Liver (tissue), 9 donors: ENCODE measurements around the gene B3GALT5. TPM values are rescaled to one million over a fixed set of nuclear protein-coding genes. Genes with fewer than 3 reads are reported as not detected.

Experiments used
- DNase-seq: peaks from one replicate; pipeline ENCODE4 v3.0.0-alpha.2; 2017; ENCODE audit warnings: low spot score
- H3K27ac ChIP-seq, 2 donors: one replicate each; pipeline ENCODE4 v1.7.0; 2013; ENCODE audit warnings: inconsistent platforms in 2 of 2, low read length in 2 of 2, control low read depth in 1 of 2, low read depth in 1 of 2, mild to moderate bottlenecking in 1 of 2
- H3K27me3 ChIP-seq, 4 donors: one replicate each; pipeline versions ENCODE4 v1.6.1 to v1.7.0; 2013; ENCODE audit warnings: low read length in 3 of 4, inconsistent platforms in 1 of 4, mild to moderate bottlenecking in 1 of 4, moderate library complexity in 1 of 4; ENCODE audit not compliant: control insufficient read depth in 4 of 4, insufficient read depth in 4 of 4
- H3K36me3 ChIP-seq, 4 donors: one replicate each; pipeline versions ENCODE4 v1.6.1 to v1.7.0; 2013; ENCODE audit warnings: low read length in 3 of 4, mild to moderate bottlenecking in 3 of 4, low read depth in 1 of 4, moderate library complexity in 1 of 4; ENCODE audit not compliant: control insufficient read depth in 4 of 4, insufficient read depth in 3 of 4
- H3K4me1 ChIP-seq, 4 donors: one replicate each; pipeline versions ENCODE4 v1.6.1 to v1.7.0; 2013; ENCODE audit warnings: low read length in 3 of 4, mild to moderate bottlenecking in 3 of 4, moderate library complexity in 1 of 4; ENCODE audit not compliant: control insufficient read depth in 4 of 4, insufficient read depth in 4 of 4
- H3K4me3 ChIP-seq, 3 donors: one replicate each; pipeline versions ENCODE4 v1.6.1 to v1.7.0; 2013; ENCODE audit warnings: low read length in 3 of 3, control low read depth in 1 of 3, low read depth in 1 of 3, mild to moderate bottlenecking in 1 of 3
- H3K9ac ChIP-seq, 2 donors: one replicate each; pipeline ENCODE4 v1.7.0; 2013; ENCODE audit warnings: low read length in 2 of 2, mild to moderate bottlenecking in 2 of 2, moderate library complexity in 2 of 2, control low read depth in 1 of 2, low read depth in 1 of 2
- H3K9me3 ChIP-seq, 4 donors: one replicate each; pipeline versions ENCODE4 v1.6.1 to v1.7.0; 2013; ENCODE audit warnings: low read length in 3 of 4; ENCODE audit not compliant: control insufficient read depth in 4 of 4
- ATF3 ChIP-seq: IDR thresholded peaks from 2 replicates; pipeline ENCODE4 v1.6.1; 2016; ENCODE audit warnings: antibody characterized with exemption
- CTCF ChIP-seq: fragments of 150-350 bp; IDR thresholded peaks from 2 replicates; pipeline ENCODE4 v1.5.1; 2017; ENCODE audit warnings: improper control_type of control experiment, low read depth, low read length; ENCODE audit not compliant: missing input control
- EGR1 ChIP-seq, 2 donors: IDR thresholded peaks; 2 replicates each; pipeline ENCODE4 v1.6.1; 2016 to 2018; ENCODE audit warnings: antibody characterized with exemption in 2 of 2, low read depth in 2 of 2
- FOXA1 ChIP-seq: IDR thresholded peaks from 2 replicates; pipeline ENCODE4 v1.6.1; 2016; ENCODE audit warnings: antibody characterized with exemption
- FOXA2 ChIP-seq: IDR thresholded peaks from 2 replicates; pipeline ENCODE4 v1.6.1; 2016; ENCODE audit warnings: antibody characterized with exemption
- HNF4A ChIP-seq, 2 donors: conservative IDR thresholded peaks; 2 replicates each; pipeline ENCODE4 v1.6.1; 2016; ENCODE audit warnings: antibody characterized with exemption in 2 of 2, mild to moderate bottlenecking in 2 of 2
- HNF4G ChIP-seq: IDR thresholded peaks from 2 replicates; pipeline ENCODE4 v1.6.1; 2016; ENCODE audit warnings: antibody characterized with exemption
- JUND ChIP-seq, 2 donors: IDR thresholded peaks; 2 replicates each; pipeline ENCODE4 v1.6.1; 2016; ENCODE audit warnings: antibody characterized with exemption in 2 of 2
- MAX ChIP-seq: IDR thresholded peaks from 2 replicates; pipeline ENCODE4 v1.6.1; 2016; ENCODE audit warnings: antibody characterized with exemption
- NR2F2 ChIP-seq: IDR thresholded peaks from 2 replicates; pipeline ENCODE4 v1.6.1; 2016; ENCODE audit warnings: antibody characterized with exemption
- RAD21 ChIP-seq, 2 donors: IDR thresholded peaks; 2 replicates each; pipeline ENCODE4 v1.6.1; 2016; ENCODE audit warnings: antibody characterized with exemption in 2 of 2, mild to moderate bottlenecking in 2 of 2
- SP1 ChIP-seq: IDR thresholded peaks from 2 replicates; pipeline ENCODE4 v1.6.1; 2018; ENCODE audit warnings: antibody characterized with exemption, mild to moderate bottlenecking
- YY1 ChIP-seq: IDR thresholded peaks from 2 replicates; pipeline ENCODE4 v1.6.1; 2016; ENCODE audit warnings: antibody characterized with exemption, mild to moderate bottlenecking
- ZBTB33 ChIP-seq: IDR thresholded peaks from 2 replicates; pipeline ENCODE4 v1.6.1; 2016; ENCODE audit warnings: antibody characterized with exemption
- WGBS: extraction: QIAGEN DNeasy Blood & Tissue Kit; methylation state at CpG from one replicate; pipeline ENCODE4 v1.1.7; 2013; 5-methylcytosine and 5-hydroxymethylcytosine counted together
- polyA plus RNA-seq, 2 donors: library from polyadenylated mRNA; stranded (reverse) in 1 of 2; unstranded in 1 of 2; fragments of 200-250 nt in 1 of 2; fragments of >200 nt in 1 of 2; fragmentation: Nextera tagmentation in 1 of 2; extraction: Ambion mirVana in 1 of 2; gene quantifications; one replicate each; pipeline versions ENCODE4 v1.2.1 to v1.2.3, GENCODE V29; 2013 to 2015
- total RNA-seq, 2 donors: library from RNA; depleted of rRNA; stranded (reverse); fragments of >200 nt; gene quantifications; one replicate each; pipeline ENCODE4 v1.2.3, GENCODE V29; 2014
- donor health status: healthy.
- donor health status: healthy.
- donor health status: healthy.
- donor health status: healthy.
- donor health status: healthy.

The B3GALT5 gene
- total and polyA plus RNA-seq, 4 donors: 0.05 to 0.33 (median 0.10) TPM

GRCh38 chr21:39576518-39577128 is 36.1 kb upstream of the B3GALT5 start:
- Histone ChIP-seq H3K36me3 (no peaks in the 10 kb centered on the region), H3K4me1 (no peaks in the 10 kb centered on the region), H3K4me3 (no peak overlapping the region), H3K27me3 (peaks cover 0 to 17% (median 1%) of the 10 kb centered on the region in 4 donors), H3K9me3 (no peaks in the 10 kb centered on the region), H3K27ac (no peak overlapping the region), H3K9ac (no peak overlapping the region)
- 48% methylated on average over 3 of the region's 3 CpGs for WGBS
- TF ChIP-seq CTCF: no peak
- TF ChIP-seq EGR1 (IDR thresholded peaks at IDR 0.05; ENCODE audit: low read depth in 2 of 2): no peak
- no peak for TF ChIP-seq FOXA1
- TF ChIP-seq YY1: no peak
- TF ChIP-seq SP1: no peak
- no peak for TF ChIP-seq NR2F2
- TF ChIP-seq ZBTB33: no peak
- no peak for TF ChIP-seq MAX
- no peak for TF ChIP-seq RAD21 (IDR thresholded peaks at IDR 0.05)
- no peak for TF ChIP-seq JUND (IDR thresholded peaks at IDR 0.05)
- no peak for TF ChIP-seq HNF4A (conservative IDR thresholded peaks at IDR 0.05)
- no peak for TF ChIP-seq FOXA2
- no peak for TF ChIP-seq HNF4G
- DNase-seq: no peak

- H3K9ac ChIP-seq: no peak overlapping the region
- no peak for TF ChIP-seq HNF4G
- TF ChIP-seq JUND (IDR thresholded peaks at IDR 0.05): no peak
- TF ChIP-seq ATF3: no peak
- TF ChIP-seq EGR1 (IDR thresholded peaks at IDR 0.05; ENCODE audit: low read depth in 2 of 2): no peak
- no peak for TF ChIP-seq SP1
- TF ChIP-seq MAX: no peak
- no peak for TF ChIP-seq FOXA1
- no peak for TF ChIP-seq FOXA2
- 90% methylated on average over 16 of the region's 16 CpGs for WGBS
- no peaks in the 10 kb centered on the region for H3K4me1 ChIP-seq
- H3K36me3 ChIP-seq: no peaks in the 10 kb centered on the region
- no peak for DNase-seq
- no peak overlapping the region for H3K27ac ChIP-seq
- H3K4me3 ChIP-seq: no peak overlapping the region
- peaks cover 0 to 2% (median 0%) of the 10 kb centered on the region in 4 donors for H3K27me3 ChIP-seq
- H3K9me3 ChIP-seq: no peaks in the 10 kb centered on the region
These were observed 32.9 kb upstream of the B3GALT5 start for GRCh38 chr21:39579734-39580332.
